GM12878 (cell line): ENCODE results near the gene UFC1. TPM values are rescaled to one million over a fixed set of nuclear protein-coding genes. Genes with fewer than 3 reads are reported as not detected.

ENCODE experiments used
- ATF2 ChIP-seq: IDR thresholded peaks from 2 replicates; pipeline ENCODE4 v1.6.1; 2012; ENCODE audit warnings: low read length, inconsistent platforms
- ATF7 ChIP-seq: fragments of 450-650 bp; IDR thresholded peaks from 2 replicates; pipeline ENCODE4 v1.6.1; 2016; ENCODE audit warnings: low read depth, mild to moderate bottlenecking
- BCLAF1 ChIP-seq: fragments of 450-650 bp; IDR thresholded peaks from 2 replicates; pipeline ENCODE4 v1.6.1; 2017; ENCODE audit warnings: antibody characterized with exemption, mild to moderate bottlenecking, moderate library complexity
- BMI1 ChIP-seq: fragments of 450-650 bp; IDR thresholded peaks from 2 replicates; pipeline ENCODE4 v1.6.1; 2016; ENCODE audit warnings: mild to moderate bottlenecking, moderate library complexity, borderline replicate concordance
- BRCA1 ChIP-seq: IDR thresholded peaks from 2 replicates; pipeline ENCODE4 v1.6.1; 2011; ENCODE audit warnings: low read depth, low read length, improper control_type of control experiment
- CTCF ChIP-seq, 3 experiments: IDR thresholded peaks in 2 of 3; conservative IDR thresholded peaks in 1 of 3; 2 replicates each; pipeline ENCODE4 v1.5.1; 2011; ENCODE audit warnings: low read depth in 3 of 3, low read length in 3 of 3, mild to moderate bottlenecking in 3 of 3, control low read depth in 2 of 3, moderate library complexity in 2 of 3, inconsistent platforms in 1 of 3, mixed read lengths in 1 of 3; ENCODE audit not compliant: control insufficient read depth in 2 of 3, insufficient read depth in 1 of 3; ENCODE audit errors: extremely low read depth in 1 of 3
- E4F1 ChIP-seq: fragments of 450-650 bp; IDR thresholded peaks from 2 replicates; pipeline ENCODE4 v1.6.1; 2018; ENCODE audit warnings: borderline replicate concordance, mild to moderate bottlenecking; ENCODE audit not compliant: partially characterized antibody
- ESRRA ChIP-seq: IDR thresholded peaks from 2 replicates; pipeline ENCODE4 v1.6.1; 2012; ENCODE audit warnings: mild to moderate bottlenecking, low read length, improper control_type of control experiment
- GABPA ChIP-seq: IDR thresholded peaks from 2 replicates; pipeline ENCODE4 v1.6.1; 2014; ENCODE audit warnings: antibody characterized with exemption, low read depth, mild to moderate bottlenecking, inconsistent platforms
- MXI1 ChIP-seq: fragments of 150-350 bp; IDR thresholded peaks from 2 replicates; pipeline ENCODE4 v1.6.1; 2011; ENCODE audit warnings: low read depth, mild to moderate bottlenecking, inconsistent platforms, low read length, improper control_type of control experiment
- MYB ChIP-seq: fragments of 150-350 bp; IDR thresholded peaks from 2 replicates; pipeline ENCODE4 v1.6.1; 2014; ENCODE audit warnings: mild to moderate bottlenecking, low read depth, low read length, borderline replicate concordance
- NFIC ChIP-seq: IDR thresholded peaks from 2 replicates; pipeline ENCODE4 v1.6.1; 2012; ENCODE audit warnings: low read depth, mild to moderate bottlenecking, inconsistent platforms, low read length, moderate library complexity
- NFYA ChIP-seq: IDR thresholded peaks from 2 replicates; pipeline ENCODE4 v1.6.1; 2011; ENCODE audit warnings: low read depth, mild to moderate bottlenecking, low read length, improper control_type of control experiment, borderline replicate concordance
- POLR2A ChIP-seq: IDR thresholded peaks from 2 replicates; pipeline ENCODE4 v1.6.1; 2011; ENCODE audit warnings: low read depth, mild to moderate bottlenecking, low read length
- SMC3 ChIP-seq: IDR thresholded peaks from 2 replicates; pipeline ENCODE4 v1.6.1; 2011; ENCODE audit warnings: low read length, improper control_type of control experiment, borderline replicate concordance
- SP1 ChIP-seq: IDR thresholded peaks from one replicate; pipeline ENCODE4 v1.6.1; 2011; ENCODE audit warnings: low read depth, low read length
- SUPT20H ChIP-seq: IDR thresholded peaks from 2 replicates; pipeline ENCODE4 v1.6.1; 2011; ENCODE audit warnings: low read depth, mild to moderate bottlenecking, low read length, moderate library complexity, borderline replicate concordance; ENCODE audit not compliant: control insufficient read depth
- ZBTB33 ChIP-seq: fragments of 450-650 bp; IDR thresholded peaks from 2 replicates; pipeline ENCODE4 v1.6.1; 2017; ENCODE audit warnings: mild to moderate bottlenecking
- polyA plus RNA-seq, 11 experiments: library from polyadenylated mRNA; depleted of rRNA in 4 of 11; unstranded in 6 of 11; stranded (reverse) in 5 of 11; fragments of >200 nt; fragmentation: Nextera tagmentation in 4 of 11; fragmentation: Illumina TruSeq in 1 of 11; extraction: Ambion mirVana in 4 of 11; extraction: Trizol in 1 of 11; gene quantifications; 1 replicate in 1 of 11; 2 replicates in 10 of 11; pipeline versions ENCODE4 v1.2.1 to v1.2.3, GENCODE V29; 2011 to 2016; ENCODE audit warnings: inconsistent platforms in 2 of 11, missing spikeins in 2 of 11, low read depth in 1 of 11
- total RNA-seq, 4 experiments: library from RNA; depleted of rRNA in 3 of 4; stranded (reverse); fragments of >200 nt in 3 of 4; fragmentation: Illumina TruSeq in 1 of 4; extraction: Trizol in 1 of 4; gene quantifications; 2 replicates each; pipeline versions ENCODE4 v1.2.1 to v1.2.3, GENCODE V29; 2013 to 2021

Gene UFC1
- total and polyA plus RNA-seq, 10 of the 15 experiments (the other 5 are each of a cell fraction or from before 2014, with no cell fraction given): 95.9 to 239 (median 151) TPM

GRCh38 chr1:161165742-161166668 lies 12.2 kb downstream of the UFC1 start, which contains the start of gene PPOX (continued):
- TF ChIP-seq POLR2A (peak; percentile 88), NFIC (no peak), CTCF (IDR thresholded peaks at IDR 0.05 in 2 of 3, conservative IDR thresholded peaks at IDR 0.05 in 1 of 3; ENCODE audit: control insufficient read depth in 2 of 3, extremely low read depth in 1 of 3, insufficient read depth in 1 of 3, low read depth in 3 of 3, low read length in 3 of 3) (peak; percentile 50 to 67 (median 61)), ZBTB33 (no peak), E4F1 (peak; percentile 39), SMC3 (no peak; the same call in 1 of the 2 replicates), NFYA (peak; percentile 42), ATF7 (peak; percentile 22; the same call in 1 of the 2 replicates), ATF2 (no peak), MXI1 (0 out of 2 replicates have a peak, but pooled peaks have one; percentile 55), GABPA (no peak), SP1 (peak; percentile 85), ESRRA (no peak), BRCA1 (peak; percentile 70), MYB (no peak), BCLAF1 (no peak), BMI1 (no peak), SUPT20H (no peak)
